B cell (primary cell): ENCODE results near the gene HK2. TPM values are rescaled to one million over a fixed set of nuclear protein-coding genes. Genes with fewer than 3 reads are reported as not detected.

ENCODE experiments used
- ATAC-seq: fragments of 200-7000 bp; cut with Tn5 transposase; one replicate; pipeline ENCODE4 v1.10.0; 2021; ENCODE audit warnings: low read depth, mild to moderate bottlenecking, moderate number of reproducible peaks, moderate library complexity
- CTCF ChIA-PET: fragments of 350-600 bp; sonication (Branson Sonifier 250); formaldehyde crosslinking; loops from one replicate; lab custom pipeline; 2021; ENCODE audit warnings: antibody characterized with exemption, inconsistent platforms; lab: Charles Lee
- POLR2A ChIA-PET: fragments of 350-600 bp; sonication (Branson Sonifier 250); formaldehyde crosslinking; loops from one replicate; lab custom pipeline; 2021; ENCODE audit warnings: antibody characterized with exemption; lab: Charles Lee
- DNase-seq: peaks from one replicate; pipeline ENCODE4 v3.0.0; 2013
- H2AFZ ChIP-seq: 2 replicates; pipeline ENCODE4 v1.6.1; 2012; ENCODE audit warnings: mild to moderate bottlenecking, low read depth, low read length; ENCODE audit not compliant: insufficient read depth, poor library complexity, severe bottlenecking
- H3K27ac ChIP-seq, 2 donors: 1 replicate in 1 of 2; 2 replicates in 1 of 2; pipeline ENCODE4 v1.5.1; 2012 to 2013; ENCODE audit warnings: low read length in 2 of 2, mild to moderate bottlenecking in 2 of 2, moderate library complexity in 1 of 2
- H3K27me3 ChIP-seq, 4 experiments: fragments of 200-600 bp in 1 of 4; sonication (generic) in 1 of 4; replicated peaks in 1 of 4; 1 replicate in 2 of 4; 2 replicates in 2 of 4; pipeline versions ENCODE4 v1.6.1 to v1.7.0; 2013 to 2016; ENCODE audit warnings: low read length in 3 of 4, mild to moderate bottlenecking in 2 of 4, mixed read lengths in 1 of 4, moderate library complexity in 1 of 4; ENCODE audit not compliant: insufficient read depth in 4 of 4, control insufficient read depth in 3 of 4; ENCODE audit errors: control extremely low read depth in 1 of 4
- H3K36me3 ChIP-seq, 2 experiments: replicated peaks in 1 of 2; 1 replicate in 1 of 2; 2 replicates in 1 of 2; pipeline versions ENCODE4 v1.6.1 to v1.7.1; 2013; ENCODE audit warnings: low read length in 1 of 2; ENCODE audit not compliant: insufficient read depth in 2 of 2, control insufficient read depth in 1 of 2; ENCODE audit errors: control extremely low read depth in 1 of 2, extremely low read depth in 1 of 2
- H3K4me1 ChIP-seq, 2 donors: fragments of 200-600 bp in 1 of 2; sonication (generic) in 1 of 2; 1 replicate in 1 of 2; 2 replicates in 1 of 2; pipeline versions ENCODE4 v1.5.1 to v1.6.1; 2013 to 2017; ENCODE audit warnings: low read length in 2 of 2; ENCODE audit not compliant: control insufficient read depth in 2 of 2, insufficient read depth in 2 of 2
- H3K4me2 ChIP-seq: replicated peaks from 2 replicates; pipeline ENCODE3; 2012; ENCODE audit warnings: mild to moderate bottlenecking, low read depth, low read length; ENCODE audit not compliant: poor library complexity, severe bottlenecking
- H3K4me3 ChIP-seq, 5 experiments: fragments of 200-600 bp in 1 of 5; sonication (generic) in 1 of 5; 1 replicate in 3 of 5; 2 replicates in 2 of 5; pipeline versions ENCODE4 v1.5.1 to v1.7.0; 2011 to 2016; ENCODE audit warnings: low read length in 4 of 5, mild to moderate bottlenecking in 4 of 5, low read depth in 2 of 5, control low read depth in 1 of 5, moderate library complexity in 1 of 5; ENCODE audit not compliant: insufficient read depth in 1 of 5; ENCODE audit errors: control extremely low read depth in 1 of 5, extremely low read depth in 1 of 5
- H3K79me2 ChIP-seq: fragments of 200-600 bp; sonication (generic); one replicate; pipeline ENCODE4 v1.6.0; 2016; ENCODE audit warnings: low read length; ENCODE audit not compliant: control insufficient read depth, insufficient read depth
- H3K9ac ChIP-seq: fragments of 200-600 bp; sonication (generic); 2 replicates; pipeline ENCODE4 v1.6.1; 2017; ENCODE audit warnings: mild to moderate bottlenecking, low read length, moderate library complexity
- H3K9me3 ChIP-seq, 3 donors: one replicate each; pipeline versions ENCODE4 v1.6.1 to v1.7.1; 2013; ENCODE audit warnings: low read length in 2 of 3; ENCODE audit not compliant: control insufficient read depth in 2 of 3, insufficient read depth in 1 of 3; ENCODE audit errors: control extremely low read depth in 1 of 3
- H4K20me1 ChIP-seq: 2 replicates; pipeline ENCODE4 v1.6.0; 2012; ENCODE audit warnings: mild to moderate bottlenecking, low read length; ENCODE audit not compliant: insufficient read depth, control insufficient read depth, poor library complexity, severe bottlenecking
- H3K27ac Mint-ChIP-seq: one replicate; pipeline ENCODE4 v1.8.0; 2021; ENCODE audit warnings: mixed read lengths
- H3K27me3 Mint-ChIP-seq: one replicate; pipeline ENCODE4 v1.8.0; 2021; ENCODE audit warnings: mixed read lengths
- H3K4me1 Mint-ChIP-seq: one replicate; pipeline ENCODE4 v1.8.0; 2021; ENCODE audit warnings: mixed read lengths
- H3K4me3 Mint-ChIP-seq: one replicate; pipeline ENCODE4 v1.8.0; 2021; ENCODE audit warnings: mixed read lengths
- H3K9me3 Mint-ChIP-seq: one replicate; pipeline ENCODE4 v1.8.0; 2022; ENCODE audit warnings: mixed read lengths; ENCODE audit not compliant: insufficient read depth
- CTCF ChIP-seq: fragments of 200-600 bp; IDR thresholded peaks from one replicate; pipeline ENCODE4 v1.8.0; 2022; ENCODE audit warnings: antibody characterized with exemption, mild to moderate bottlenecking
- EZH2 ChIP-seq: IDR thresholded peaks from 2 replicates; pipeline ENCODE4 v1.6.1; 2012; ENCODE audit warnings: borderline replicate concordance, low read depth, mild to moderate bottlenecking, moderate library complexity, low read length; ENCODE audit not compliant: insufficient read depth, poor library complexity, severe bottlenecking
- WGBS: methylation state at CpG from one replicate; pipeline ENCODE4 v1.1.5; 2013; ENCODE audit warnings: missing lambda C conversion rate; ENCODE audit not compliant: insufficient coverage; 5-methylcytosine and 5-hydroxymethylcytosine counted together
- intact Hi-C: fragments of 100-400 bp; cut with micrococcal nuclease; formaldehyde crosslinking; loops from one replicate; pipeline ENCODE4 v1.10.0; 2022
- polyA plus RNA-seq: library from polyadenylated mRNA; depleted of rRNA; stranded (reverse); fragments of >200 nt; gene quantifications from 2 replicates; pipeline ENCODE4 v1.2.3, GENCODE V29; 2012
- total RNA-seq, 2 donors: library from RNA; stranded (reverse); fragments of 120-200 nt in 1 of 2; gene quantifications; 1 replicate in 1 of 2; 2 replicates in 1 of 2; pipeline versions ENCODE4 v1.2.3 to v1.2.4, GENCODE V29; 2013 to 2022

HK2 gene
- total and polyA plus RNA-seq, 2 donors (not counting 1 experiment from before 2014, with no cell fraction given): 5.0 to 5.7 TPM

GRCh38 chr2:74941284-74941683, 107.4 kb downstream of the HK2 start:
- no peak overlapping the region for H3K27ac Mint-ChIP-seq
- intact Hi-C loops: no loop called here
- no peak overlapping the region for H3K4me3 ChIP-seq
- ATAC-seq (no peak), DNase-seq (no peak)
- no peaks in the 10 kb centered on the region for H3K79me2 ChIP-seq
- TF ChIP-seq EZH2 (no peak), CTCF (no peak)
- H4K20me1 ChIP-seq: no peaks in the 10 kb centered on the region
- no peak overlapping the region for H3K4me3 Mint-ChIP-seq
- H2AFZ ChIP-seq: no peak overlapping the region
- CTCF ChIA-PET: no interaction called here
- H3K36me3 ChIP-seq: no peaks in the 10 kb centered on the region
- H3K27me3 Mint-ChIP-seq: no peaks in the 10 kb centered on the region
- H3K4me2 ChIP-seq: no peak overlapping the region
- peaks cover 4 to 5% of the 10 kb centered on the region in 2 donors for H3K4me1 ChIP-seq
- H3K4me1 Mint-ChIP-seq: peaks cover 22% of the 10 kb centered on the region
- no peaks in the 10 kb centered on the region for H3K27me3 ChIP-seq
- no peaks in the 10 kb centered on the region for H3K9me3 Mint-ChIP-seq
- H3K9me3 ChIP-seq: no peaks in the 10 kb centered on the region
- H3K27ac ChIP-seq: no peak overlapping the region
- POLR2A ChIA-PET: no interaction called here
- no peak overlapping the region for H3K9ac ChIP-seq
- WGBS: no CpG with 5 or more reads among the region's 3 CpGs

- Histone ChIP-seq H3K4me2 (no peak overlapping the region), H3K79me2 (no peaks in the 10 kb centered on the region), H3K27me3 (no peaks in the 10 kb centered on the region), H4K20me1 (no peaks in the 10 kb centered on the region), H2AFZ (no peak overlapping the region), H3K4me1 (peaks cover 4 to 5% of the 10 kb centered on the region in 2 donors), H3K27ac (no peak overlapping the region), H3K4me3 (no peak overlapping the region), H3K9me3 (no peaks in the 10 kb centered on the region), H3K36me3 (no peaks in the 10 kb centered on the region), H3K9ac (no peak overlapping the region)
- ATAC-seq: no peak
- Mint-ChIP-seq H3K27ac (no peak overlapping the region), H3K4me1 (peaks cover 22% of the 10 kb centered on the region), H3K9me3 (no peaks in the 10 kb centered on the region), H3K27me3 (no peaks in the 10 kb centered on the region), H3K4me3 (no peak overlapping the region)
- ChIA-PET CTCF (interaction anchor here (0.6 kb wide), 1 partner anchor 11 kb away, joined by 5 read pairs; no protein-coding TSS in a partner anchor), POLR2A (no interaction called here)
- TF ChIP-seq EZH2: no peak
- TF ChIP-seq CTCF: no peak
- intact Hi-C loops: no loop called here
- 86% methylated on average over 1 of the region's 5 CpGs for WGBS
- DNase-seq: no peak
These were observed 108.3 kb downstream of the HK2 start for GRCh38 chr2:74942263-74942662.

Other genes with a start within 250 kb of the HK2 start
- gene M1AP, start 185.8 kb upstream of the HK2 start, total RNA-seq: not detected in 2 replicates
- gene M1AP, start 185.8 kb upstream of the HK2 start, polyA plus RNA-seq: 0.15 TPM in 1 of 2 replicates, not detected in the other
- 18.9 and 19.3 TPM in 2 replicates for gene SEMA4F, start 179.9 kb upstream of the HK2 start, total RNA-seq
- gene SEMA4F, start 179.9 kb upstream of the HK2 start, polyA plus RNA-seq: 4.5 and 5.4 TPM in 2 replicates
- 53.3 and 56.0 TPM in 2 replicates for gene POLE4, start 124.5 kb downstream of the HK2 start, total RNA-seq
- gene POLE4, start 124.5 kb downstream of the HK2 start, polyA plus RNA-seq: 17.5 and 23.3 TPM in 2 replicates